ENCODE results near the gene UBE2N.

Gene UBE2N

GRCh38 chr12:93426412-93426805, 15.3 kb downstream of the UBE2N start:
- 100% methylated on average over 1 of the region's 1 CpG for WGBS
- H2AK5ac ChIP-seq (ENCODE audit: low read length, severe bottlenecking) = no peak overlapping the region
- no peak overlapping the region for H2BK15ac ChIP-seq (ENCODE audit: low read depth, poor library complexity, severe bottlenecking)
- no peak overlapping the region for H4K8ac ChIP-seq (ENCODE audit: low read length)
- peaks cover 3% of the 10 kb centered on the region for H3K4me1 ChIP-seq (ENCODE audit: control insufficient read depth, insufficient read depth, low read depth, low read length)
- H2BK12ac ChIP-seq (ENCODE audit: low read length in 2 of 2) = no peak overlapping the region
- H3K79me1 ChIP-seq (replicated peaks; ENCODE audit: low read length, poor library complexity, severe bottlenecking) = no peaks in the 10 kb centered on the region
- H3K4me2 ChIP-seq (ENCODE audit: low read length, poor library complexity, severe bottlenecking) = no peak overlapping the region
- no peak for DNase-seq
- no peak overlapping the region for H3K4ac ChIP-seq (ENCODE audit: low read depth in 1 of 2, low read length in 2 of 2)
- no peak overlapping the region for H3K23ac ChIP-seq (ENCODE audit: low read length in 2 of 2)
- H3K9me3 ChIP-seq (ENCODE audit: control insufficient read depth, low read length) = no peaks in the 10 kb centered on the region
- peak overlapping the region; percentile 19 for H2BK120ac ChIP-seq (ENCODE audit: low read depth, low read length)
- H3K9ac ChIP-seq (ENCODE audit: low read length) = peak overlapping the region; percentile 26
- no peak overlapping the region for H4K91ac ChIP-seq (ENCODE audit: low read length)
- no peak overlapping the region for H3K27ac ChIP-seq (ENCODE audit: low read length, poor library complexity, severe bottlenecking)
- no peak overlapping the region for H3K14ac ChIP-seq (ENCODE audit: low read length in 2 of 2)
- H2BK5ac ChIP-seq (ENCODE audit: low read depth, low read length, poor library complexity, severe bottlenecking) = no peak overlapping the region
- H2AFZ ChIP-seq (ENCODE audit: low read depth, low read length) = no peak overlapping the region
- H3K18ac ChIP-seq (ENCODE audit: low read depth in 1 of 2, low read length in 2 of 2) = no peak overlapping the region
- no peaks in the 10 kb centered on the region for H3K27me3 ChIP-seq (ENCODE audit: control insufficient read depth in 1 of 2, insufficient read depth in 1 of 2, low read length in 2 of 2)
- H3K4me3 ChIP-seq (ENCODE audit: insufficient read depth in 1 of 2, low read depth in 1 of 2, low read length in 2 of 2) = no peak overlapping the region
- H3K36me3 ChIP-seq (ENCODE audit: control insufficient read depth in 1 of 2, insufficient read depth in 2 of 2, low read depth in 1 of 2, low read length in 2 of 2) = no peaks in the 10 kb centered on the region

- no peak overlapping the region for H2BK15ac ChIP-seq (ENCODE audit: low read depth, poor library complexity, severe bottlenecking)
- no peak overlapping the region for H3K4me3 ChIP-seq (ENCODE audit: insufficient read depth in 1 of 2, low read depth in 1 of 2, low read length in 2 of 2)
- H2AFZ ChIP-seq (ENCODE audit: low read depth, low read length) = no peak overlapping the region
- H4K91ac ChIP-seq (ENCODE audit: low read length) = no peak overlapping the region
- no peak overlapping the region for H3K27ac ChIP-seq (ENCODE audit: low read length, poor library complexity, severe bottlenecking)
- no peaks in the 10 kb centered on the region for H3K36me3 ChIP-seq (ENCODE audit: control insufficient read depth in 1 of 2, insufficient read depth in 2 of 2, low read depth in 1 of 2, low read length in 2 of 2)
- 94% methylated on average over 5 of the region's 8 CpGs for WGBS
- no peak overlapping the region for H4K8ac ChIP-seq (ENCODE audit: low read length)
- H3K27me3 ChIP-seq (ENCODE audit: control insufficient read depth in 1 of 2, insufficient read depth in 1 of 2, low read length in 2 of 2) = no peaks in the 10 kb centered on the region
- H3K9me3 ChIP-seq (ENCODE audit: control insufficient read depth, low read length) = no peaks in the 10 kb centered on the region
- no peak overlapping the region for H3K14ac ChIP-seq (ENCODE audit: low read length in 2 of 2)
- H2AK5ac ChIP-seq (ENCODE audit: low read length, severe bottlenecking) = no peak overlapping the region
- no peak overlapping the region for H3K4ac ChIP-seq (ENCODE audit: low read depth in 1 of 2, low read length in 2 of 2)
- H3K79me1 ChIP-seq (replicated peaks; ENCODE audit: low read length, poor library complexity, severe bottlenecking) = no peaks in the 10 kb centered on the region
- peaks cover 3% of the 10 kb centered on the region for H3K4me1 ChIP-seq (ENCODE audit: control insufficient read depth, insufficient read depth, low read depth, low read length)
- no peak overlapping the region for H3K23ac ChIP-seq (ENCODE audit: low read length in 2 of 2)
- H2BK12ac ChIP-seq (ENCODE audit: low read length in 2 of 2) = no peak overlapping the region
- H3K9ac ChIP-seq (ENCODE audit: low read length) = peak overlapping the region; percentile 26
- no peak for DNase-seq
- H2BK5ac ChIP-seq (ENCODE audit: low read depth, low read length, poor library complexity, severe bottlenecking) = no peak overlapping the region
- H3K18ac ChIP-seq (ENCODE audit: low read depth in 1 of 2, low read length in 2 of 2) = no peak overlapping the region
- H3K4me2 ChIP-seq (ENCODE audit: low read length, poor library complexity, severe bottlenecking) = no peak overlapping the region
- H2BK120ac ChIP-seq (ENCODE audit: low read depth, low read length) = no peak overlapping the region
Observed at GRCh38 chr12:93425736-93426411, 15.9 kb downstream of the UBE2N start.

- no peak overlapping the region for H3K4me2 ChIP-seq (ENCODE audit: low read length, poor library complexity, severe bottlenecking)
- H2AFZ ChIP-seq (ENCODE audit: low read depth, low read length) = no peak overlapping the region
- H3K27ac ChIP-seq (ENCODE audit: low read length, poor library complexity, severe bottlenecking) = no peak overlapping the region
- no peaks in the 10 kb centered on the region for H3K79me1 ChIP-seq (replicated peaks; ENCODE audit: low read length, poor library complexity, severe bottlenecking)
- H3K36me3 ChIP-seq (ENCODE audit: control insufficient read depth in 1 of 2, insufficient read depth in 2 of 2, low read depth in 1 of 2, low read length in 2 of 2) = no peaks in the 10 kb centered on the region
- H2AK5ac ChIP-seq (ENCODE audit: low read length, severe bottlenecking) = no peak overlapping the region
- no peaks in the 10 kb centered on the region for H3K27me3 ChIP-seq (ENCODE audit: control insufficient read depth in 1 of 2, insufficient read depth in 1 of 2, low read length in 2 of 2)
- H2BK120ac ChIP-seq (ENCODE audit: low read depth, low read length) = no peak overlapping the region
- no peak overlapping the region for H3K4ac ChIP-seq (ENCODE audit: low read depth in 1 of 2, low read length in 2 of 2)
- no peak overlapping the region for H3K9ac ChIP-seq (ENCODE audit: low read length)
- H3K18ac ChIP-seq (ENCODE audit: low read depth in 1 of 2, low read length in 2 of 2) = no peak overlapping the region
- H3K23ac ChIP-seq (ENCODE audit: low read length in 2 of 2) = no peak overlapping the region
- no peaks in the 10 kb centered on the region for H3K9me3 ChIP-seq (ENCODE audit: control insufficient read depth, low read length)
- H2BK5ac ChIP-seq (ENCODE audit: low read depth, low read length, poor library complexity, severe bottlenecking) = no peak overlapping the region
- H2BK12ac ChIP-seq (ENCODE audit: low read length in 2 of 2) = no peak overlapping the region
- H3K4me3 ChIP-seq (ENCODE audit: insufficient read depth in 1 of 2, low read depth in 1 of 2, low read length in 2 of 2) = no peak overlapping the region
- WGBS = no CpG with 5 or more reads among the region's 2 CpGs
- H2BK15ac ChIP-seq (ENCODE audit: low read depth, poor library complexity, severe bottlenecking) = no peak overlapping the region
- H4K91ac ChIP-seq (ENCODE audit: low read length) = no peak overlapping the region
- H3K14ac ChIP-seq (ENCODE audit: low read length in 2 of 2) = no peak overlapping the region
- no peak for DNase-seq
- no peaks in the 10 kb centered on the region for H3K4me1 ChIP-seq (ENCODE audit: control insufficient read depth, insufficient read depth, low read depth, low read length)
- no peak overlapping the region for H4K8ac ChIP-seq (ENCODE audit: low read length)
Observed at GRCh38 chr12:93422050-93422449, 19.7 kb downstream of the UBE2N start.

- no peak overlapping the region for H2BK15ac ChIP-seq (ENCODE audit: low read depth, poor library complexity, severe bottlenecking)
- peak overlapping the region; percentile 41 for H3K9ac ChIP-seq (ENCODE audit: low read length)
- no peak overlapping the region for H2BK120ac ChIP-seq (ENCODE audit: low read depth, low read length)
- H4K91ac ChIP-seq (ENCODE audit: low read length) = no peak overlapping the region
- no peak overlapping the region for H3K14ac ChIP-seq (ENCODE audit: low read length in 2 of 2)
- no peak overlapping the region for H2AK5ac ChIP-seq (ENCODE audit: low read length, severe bottlenecking)
- no peak overlapping the region for H4K8ac ChIP-seq (ENCODE audit: low read length)
- H3K4ac ChIP-seq (ENCODE audit: low read depth in 1 of 2, low read length in 2 of 2) = no peak overlapping the region
- WGBS = 17% methylated on average over 1 of the region's 1 CpG
- H2BK5ac ChIP-seq (ENCODE audit: low read depth, low read length, poor library complexity, severe bottlenecking) = no peak overlapping the region
- H3K27me3 ChIP-seq (ENCODE audit: control insufficient read depth in 1 of 2, insufficient read depth in 1 of 2, low read length in 2 of 2) = no peaks in the 10 kb centered on the region
- no peak overlapping the region for H3K4me3 ChIP-seq (ENCODE audit: insufficient read depth in 1 of 2, low read depth in 1 of 2, low read length in 2 of 2)
- no peak overlapping the region for H3K23ac ChIP-seq (ENCODE audit: low read length in 2 of 2)
- no peaks in the 10 kb centered on the region for H3K36me3 ChIP-seq (ENCODE audit: control insufficient read depth in 1 of 2, insufficient read depth in 2 of 2, low read depth in 1 of 2, low read length in 2 of 2)
- H2AFZ ChIP-seq (ENCODE audit: low read depth, low read length) = no peak overlapping the region
- DNase-seq = peak; percentile 72
- H3K9me3 ChIP-seq (ENCODE audit: control insufficient read depth, low read length) = no peaks in the 10 kb centered on the region
- no peak overlapping the region for H3K18ac ChIP-seq (ENCODE audit: low read depth in 1 of 2, low read length in 2 of 2)
- H3K27ac ChIP-seq (ENCODE audit: low read length, poor library complexity, severe bottlenecking) = no peak overlapping the region
- peaks cover under 1% of the 10 kb centered on the region for H3K79me1 ChIP-seq (replicated peaks; ENCODE audit: low read length, poor library complexity, severe bottlenecking)
- peaks cover 4% of the 10 kb centered on the region for H3K4me1 ChIP-seq (ENCODE audit: control insufficient read depth, insufficient read depth, low read depth, low read length)
- H2BK12ac ChIP-seq (ENCODE audit: low read length in 2 of 2) = no peak overlapping the region
- H3K4me2 ChIP-seq (ENCODE audit: low read length, poor library complexity, severe bottlenecking) = no peak overlapping the region
Observed at GRCh38 chr12:93419388-93420034, 22.2 kb downstream of the UBE2N start.
